ENCODE measurements around the gene MEDAG.
"Not testable (repeated sequence)": the region's sequence is repeated elsewhere in the genome, so short reads cannot be mapped to it uniquely, and the experiment has no call there.

Gene MEDAG

GRCh38 chr13:30907121-30907861, 1.2 kb downstream of the MEDAG start:
- DNase-seq (ENCODE audit: low read depth) = no peak

- peak; percentile 72 for DNase-seq (ENCODE audit: low read depth)
Observed at GRCh38 chr13:30908416-30908980, 2.4 kb downstream of the MEDAG start.

GRCh38 chr13:30910676-30911075, 4.6 kb downstream of the MEDAG start:
- DNase-seq (ENCODE audit: low read depth) = no peak

- DNase-seq (ENCODE audit: low read depth) = no peak
Observed at GRCh38 chr13:30915691-30916541, 9.8 kb downstream of the MEDAG start.

- no peak for DNase-seq (ENCODE audit: low read depth)
Observed at GRCh38 chr13:30916991-30917390, 10.9 kb downstream of the MEDAG start.

GRCh38 chr13:30918662-30919405, 12.8 kb downstream of the MEDAG start:
- DNase-seq (ENCODE audit: low read depth) = no peak

- DNase-seq (ENCODE audit: low read depth) = no peak
Observed at GRCh38 chr13:30920162-30920909, 14.3 kb downstream of the MEDAG start.

GRCh38 chr13:30923418-30923817, 17.3 kb downstream of the MEDAG start:
- DNase-seq (ENCODE audit: low read depth) = no peak

- no peak for DNase-seq (ENCODE audit: low read depth)
Observed at GRCh38 chr13:30924721-30925120, 18.6 kb downstream of the MEDAG start.

- DNase-seq (ENCODE audit: low read depth) = no peak
Observed at GRCh38 chr13:30925429-30925828, 19.4 kb downstream of the MEDAG start.

GRCh38 chr13:30926781-30927180, 20.7 kb downstream of the MEDAG start:
- no peak for DNase-seq (ENCODE audit: low read depth)

GRCh38 chr13:30927188-30927587, 21.1 kb downstream of the MEDAG start:
- not testable (repeated sequence) for DNase-seq (ENCODE audit: low read depth)

GRCh38 chr13:30927595-30927994, 21.5 kb downstream of the MEDAG start:
- DNase-seq (ENCODE audit: low read depth) = no peak

GRCh38 chr13:30928978-30929377, 22.9 kb downstream of the MEDAG start:
- no peak for DNase-seq (ENCODE audit: low read depth)

- no peak for DNase-seq (ENCODE audit: low read depth)
Observed at GRCh38 chr13:30932481-30933353, 26.6 kb downstream of the MEDAG start, which contains the start of gene TEX26. TSS of gene TEX26 (plus strand) at chr13:30932656. CDS start at chr13:30932716, 60 bp downstream.

GRCh38 chr13:30933354-30933670, 27.2 kb downstream of the MEDAG start:
- DNase-seq (ENCODE audit: low read depth) = no peak

GRCh38 chr13:30934381-30934780, 28.3 kb downstream of the MEDAG start:
- DNase-seq (ENCODE audit: low read depth) = no peak

GRCh38 chr13:30934803-30935202, 28.7 kb downstream of the MEDAG start:
- no peak for DNase-seq (ENCODE audit: low read depth)

GRCh38 chr13:30936971-30937370, 30.9 kb downstream of the MEDAG start:
- no peak for DNase-seq (ENCODE audit: low read depth)

- DNase-seq (ENCODE audit: low read depth) = no peak
Observed at GRCh38 chr13:30943881-30944280, 37.8 kb downstream of the MEDAG start.
